BLaER1 (cell line): Measurements from ENCODE around the gene SS18.

Experiments used
- H3K27ac ChIP-seq: shearing (Covaris generic); formaldehyde crosslinking; 2 replicates; pipeline ENCODE4 v1.8.1; 2022
- H3K27me3 ChIP-seq: shearing (Covaris generic); formaldehyde crosslinking; 2 replicates; pipeline ENCODE4 v1.8.1; 2022
- H3K36me3 ChIP-seq: shearing (Covaris generic); formaldehyde crosslinking; 2 replicates; pipeline ENCODE4 v1.8.1; 2022
- H3K4me1 ChIP-seq: shearing (Covaris generic); formaldehyde crosslinking; 2 replicates; pipeline ENCODE4 v1.8.1; 2022
- H3K4me2 ChIP-seq: shearing (Covaris generic); formaldehyde crosslinking; 2 replicates; pipeline ENCODE4 v1.8.1; 2022
- H3K4me3 ChIP-seq: shearing (Covaris generic); formaldehyde crosslinking; 2 replicates; pipeline ENCODE4 v1.8.1; 2022
- H3K9ac ChIP-seq: shearing (Covaris generic); formaldehyde crosslinking; 2 replicates; pipeline ENCODE4 v1.8.1; 2022
- H3K9me3 ChIP-seq: shearing (Covaris generic); formaldehyde crosslinking; 2 replicates; pipeline ENCODE4 v1.8.1; 2022
- H4K20me1 ChIP-seq: shearing (Covaris generic); formaldehyde crosslinking; 2 replicates; pipeline ENCODE4 v1.8.1; 2022
- Cebpa-rat ChIP-seq: shearing (Covaris generic); IDR thresholded peaks from 2 replicates; pipeline ENCODE4 v1.8.1; 2022

The SS18 gene

DNA sequence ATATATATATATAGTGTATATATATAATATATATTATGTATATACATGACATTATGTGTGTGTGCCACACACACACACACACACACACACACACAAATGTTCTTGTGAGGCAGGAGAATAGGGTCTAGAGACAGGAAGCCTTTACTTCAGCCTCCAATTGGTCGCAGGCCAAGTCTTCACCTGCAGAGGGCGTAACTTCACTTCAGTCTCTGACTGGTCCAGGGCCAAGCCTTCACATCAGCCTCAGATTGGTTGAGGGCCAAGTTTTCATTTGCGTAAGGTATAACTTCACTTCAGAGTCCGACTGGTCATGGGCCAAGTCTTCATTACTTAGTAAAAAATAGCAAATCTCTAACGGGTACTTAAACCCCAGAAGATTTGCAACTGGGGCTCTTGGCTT, 13.2 kb upstream of the SS18 start:
- Histone ChIP-seq H3K4me3 (no peak overlapping the region), H3K36me3 (no peaks in the 10 kb centered on the region), H3K9ac (no peak overlapping the region), H4K20me1 (no peaks in the 10 kb centered on the region), H3K4me1 (no peaks in the 10 kb centered on the region), H3K27me3 (no peaks in the 10 kb centered on the region), H3K9me3 (no peaks in the 10 kb centered on the region), H3K4me2 (no peak overlapping the region), H3K27ac (no peak overlapping the region)
- no peak for TF ChIP-seq Cebpa-rat

- Histone ChIP-seq H3K36me3 (no peaks in the 10 kb centered on the region), H3K4me1 (no peaks in the 10 kb centered on the region), H3K9ac (no peak overlapping the region), H3K4me3 (no peak overlapping the region), H3K27ac (no peak overlapping the region), H3K4me2 (no peak overlapping the region), H4K20me1 (no peaks in the 10 kb centered on the region), H3K27me3 (no peaks in the 10 kb centered on the region), H3K9me3 (peaks cover 13% of the 10 kb centered on the region)
- no peak for TF ChIP-seq Cebpa-rat
Observed at GRCh38 chr18:26097563-26097962, 7.2 kb upstream of the SS18 start.

GRCh38 chr18:26096852-26097251, 6.4 kb upstream of the SS18 start:
- TF ChIP-seq Cebpa-rat: no peak
- Histone ChIP-seq H4K20me1 (no peaks in the 10 kb centered on the region), H3K27ac (no peak overlapping the region), H3K9ac (no peak overlapping the region), H3K4me3 (no peak overlapping the region), H3K4me1 (no peaks in the 10 kb centered on the region), H3K27me3 (no peaks in the 10 kb centered on the region), H3K4me2 (no peak overlapping the region), H3K9me3 (peaks cover 13% of the 10 kb centered on the region), H3K36me3 (no peaks in the 10 kb centered on the region)

DNA sequence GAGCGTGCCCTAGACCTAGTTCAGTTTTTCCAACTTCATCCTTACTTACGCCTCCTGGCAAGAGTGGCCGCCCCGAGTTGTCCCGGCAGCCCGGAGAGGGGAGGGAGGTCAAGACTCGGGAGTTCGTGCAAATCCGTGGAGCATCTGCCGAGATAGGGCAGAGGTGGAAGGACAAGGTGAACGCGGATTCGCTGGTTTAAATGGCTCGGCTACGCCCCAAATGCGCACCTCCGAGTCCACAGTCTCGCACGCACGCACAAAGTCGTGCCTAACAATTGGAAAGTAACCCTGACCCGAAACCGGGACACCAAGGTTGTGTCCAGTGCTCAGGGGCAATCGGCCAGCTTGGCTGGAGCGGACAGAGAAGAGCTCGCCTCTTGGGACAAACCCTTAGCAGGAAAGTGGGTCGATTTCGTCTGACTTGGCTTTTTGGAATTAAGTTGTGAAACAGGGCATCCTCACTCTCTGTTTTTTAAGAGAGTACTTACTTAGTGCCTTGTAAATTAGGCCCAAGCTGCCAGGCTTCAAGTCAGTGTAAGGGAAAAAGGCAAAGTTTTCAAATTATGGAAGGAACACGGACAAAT, 726 bp upstream of the SS18 start:
- peaks cover 34% of the 10 kb centered on the region for H4K20me1 ChIP-seq
- H3K4me2 ChIP-seq: peak overlapping the region; percentile 88
- peak overlapping the region; percentile 97 for H3K9ac ChIP-seq
- peaks cover 30% of the 10 kb centered on the region for H3K4me1 ChIP-seq
- peak overlapping the region; percentile 99 for H3K27ac ChIP-seq
- no peaks in the 10 kb centered on the region for H3K9me3 ChIP-seq
- TF ChIP-seq Cebpa-rat: no peak
- H3K27me3 ChIP-seq: no peaks in the 10 kb centered on the region
- H3K4me3 ChIP-seq: peak overlapping the region; percentile 93
- peaks cover 8% of the 10 kb centered on the region; the same call in 1 of the 2 replicates for H3K36me3 ChIP-seq

DNA sequence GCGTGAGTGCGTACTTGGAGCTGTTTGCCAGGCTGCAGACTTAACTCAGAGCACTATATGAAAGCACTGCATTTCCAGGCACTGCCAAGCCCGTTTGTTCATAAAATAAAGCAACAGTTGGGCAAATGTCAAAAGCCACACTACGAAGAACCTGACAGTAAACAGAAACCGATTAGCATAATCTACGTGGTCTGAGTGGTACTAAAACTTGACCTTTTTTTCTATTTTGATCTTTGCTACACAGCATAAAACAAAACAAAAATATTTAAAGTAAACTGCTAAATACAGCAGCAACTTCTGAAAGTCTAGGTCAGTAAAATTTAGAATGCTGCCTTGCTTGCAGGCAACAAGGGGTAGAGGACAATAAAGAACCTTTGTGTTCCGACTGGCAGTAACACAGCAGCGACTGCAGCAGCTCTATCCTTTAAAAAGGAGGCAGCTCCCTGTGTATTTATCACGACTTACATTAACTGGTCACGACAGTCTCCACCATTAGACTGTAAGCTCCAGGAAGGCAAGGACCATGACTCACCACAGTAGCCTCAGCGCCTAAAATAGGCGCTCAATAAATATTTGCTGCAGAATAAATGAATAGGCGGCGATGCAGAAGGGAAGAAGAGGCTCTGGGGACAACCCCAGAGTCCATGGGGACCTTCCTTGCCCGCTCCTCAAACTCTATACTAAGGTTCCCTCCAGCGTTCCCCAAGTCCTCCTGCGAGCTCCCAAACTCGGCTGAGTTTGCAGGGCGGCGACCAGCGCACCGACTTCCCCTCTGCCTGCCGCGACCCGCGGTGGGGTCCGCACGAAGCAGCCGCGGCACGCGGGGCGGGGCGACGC, 902 bp downstream of the SS18 start:
- Histone ChIP-seq H3K4me3 (peak overlapping the region; percentile 93), H3K4me2 (peak overlapping the region; percentile 88), H3K27ac (peak overlapping the region; percentile 99), H4K20me1 (peaks cover 34% of the 10 kb centered on the region), H3K27me3 (no peaks in the 10 kb centered on the region), H3K4me1 (peaks cover 30% of the 10 kb centered on the region), H3K9ac (peak overlapping the region; percentile 97), H3K9me3 (no peaks in the 10 kb centered on the region), H3K36me3 (peaks cover 23% of the 10 kb centered on the region)
- TF ChIP-seq Cebpa-rat: no peak

GRCh38 chr18:26088487-26088886, 1.9 kb downstream of the SS18 start:
- TF ChIP-seq Cebpa-rat: no peak
- Histone ChIP-seq H3K4me3 (no peak overlapping the region), H3K4me2 (peak overlapping the region; percentile 88), H3K27ac (no peak overlapping the region), H3K27me3 (no peaks in the 10 kb centered on the region), H3K36me3 (peaks cover 33% of the 10 kb centered on the region), H4K20me1 (peaks cover 34% of the 10 kb centered on the region), H3K9ac (no peak overlapping the region), H3K9me3 (no peaks in the 10 kb centered on the region), H3K4me1 (peaks cover 30% of the 10 kb centered on the region)

DNA sequence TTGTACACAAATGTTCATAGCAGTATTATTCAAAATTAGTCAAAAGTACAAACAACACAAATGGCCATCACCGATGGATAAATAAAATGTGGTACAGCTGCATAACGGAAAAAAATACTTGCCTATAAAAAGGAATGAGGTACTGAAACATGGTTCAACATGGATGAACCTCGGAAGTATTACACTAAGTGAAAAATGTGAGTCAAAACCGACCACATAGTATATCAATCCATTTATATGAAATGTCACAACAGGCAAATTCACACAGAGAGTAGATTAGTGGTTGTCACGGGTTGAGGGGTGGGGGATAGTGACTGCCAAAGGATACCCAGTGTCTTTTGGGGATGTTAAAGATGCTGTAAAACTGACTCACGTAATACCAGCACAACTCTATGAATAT, 3.5 kb downstream of the SS18 start:
- Histone ChIP-seq H3K27ac (no peak overlapping the region), H3K27me3 (no peaks in the 10 kb centered on the region), H3K9me3 (no peaks in the 10 kb centered on the region), H4K20me1 (peaks cover 34% of the 10 kb centered on the region), H3K4me2 (no peak overlapping the region), H3K9ac (no peak overlapping the region), H3K4me1 (peaks cover 30% of the 10 kb centered on the region), H3K36me3 (peaks cover 45% of the 10 kb centered on the region), H3K4me3 (no peak overlapping the region)
- no peak for TF ChIP-seq Cebpa-rat

DNA sequence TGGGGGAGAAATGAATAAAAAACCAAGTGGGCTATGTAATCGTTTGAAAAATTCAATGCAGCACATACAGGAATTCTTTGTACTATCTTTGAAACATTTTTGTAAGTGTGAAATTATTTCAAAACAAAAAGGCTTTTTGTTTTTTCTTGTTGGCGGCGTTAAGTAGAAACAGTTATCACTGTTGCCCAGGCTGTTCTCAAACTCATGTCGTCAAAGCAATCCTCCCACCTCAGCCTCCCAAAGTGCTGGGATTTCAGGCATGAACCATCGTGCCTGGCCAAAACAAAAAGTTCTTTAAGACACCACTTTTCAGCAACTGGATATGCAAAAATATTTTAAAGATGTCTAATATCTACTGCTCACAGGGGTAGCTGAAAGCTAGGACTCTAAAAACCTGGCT, 5.4 kb downstream of the SS18 start:
- Histone ChIP-seq H3K4me3 (no peak overlapping the region), H3K27me3 (no peaks in the 10 kb centered on the region), H3K36me3 (peaks cover 55% of the 10 kb centered on the region), H3K4me1 (peaks cover 22% of the 10 kb centered on the region), H3K9me3 (no peaks in the 10 kb centered on the region), H3K9ac (no peak overlapping the region), H4K20me1 (peaks cover 34% of the 10 kb centered on the region), H3K27ac (no peak overlapping the region), H3K4me2 (no peak overlapping the region)
- TF ChIP-seq Cebpa-rat: no peak

- Histone ChIP-seq H3K4me2 (no peak overlapping the region), H3K27ac (no peak overlapping the region), H3K36me3 (peaks cover 63% of the 10 kb centered on the region), H4K20me1 (peaks cover 16% of the 10 kb centered on the region), H3K4me1 (peaks cover 6% of the 10 kb centered on the region), H3K27me3 (no peaks in the 10 kb centered on the region), H3K9ac (no peak overlapping the region), H3K9me3 (no peaks in the 10 kb centered on the region), H3K4me3 (no peak overlapping the region)
- no peak for TF ChIP-seq Cebpa-rat
Observed at GRCh38 chr18:26083099-26083498, 7.3 kb downstream of the SS18 start.

GRCh38 chr18:26082475-26082874, 7.9 kb downstream of the SS18 start:
- H3K36me3 ChIP-seq: peaks cover 63% of the 10 kb centered on the region
- TF ChIP-seq Cebpa-rat: no peak
- no peak overlapping the region for H3K4me2 ChIP-seq

More at GRCh38 chr18:26082475-26082874, 7.9 kb downstream of the SS18 start:
- Histone ChIP-seq H3K4me3 (no peak overlapping the region), H3K9ac (no peak overlapping the region), H3K27me3 (no peaks in the 10 kb centered on the region), H3K9me3 (no peaks in the 10 kb centered on the region), H3K4me1 (no peaks in the 10 kb centered on the region), H3K27ac (no peak overlapping the region), H4K20me1 (peaks cover 10% of the 10 kb centered on the region; the same call in 1 of the 2 replicates)
